Measurements from ENCODE around the gene TMEM108.
"Not testable (repeated sequence)": the region's sequence is repeated elsewhere in the genome, so short reads cannot be mapped to it uniquely, and the experiment has no call there.

The TMEM108 gene

DNA sequence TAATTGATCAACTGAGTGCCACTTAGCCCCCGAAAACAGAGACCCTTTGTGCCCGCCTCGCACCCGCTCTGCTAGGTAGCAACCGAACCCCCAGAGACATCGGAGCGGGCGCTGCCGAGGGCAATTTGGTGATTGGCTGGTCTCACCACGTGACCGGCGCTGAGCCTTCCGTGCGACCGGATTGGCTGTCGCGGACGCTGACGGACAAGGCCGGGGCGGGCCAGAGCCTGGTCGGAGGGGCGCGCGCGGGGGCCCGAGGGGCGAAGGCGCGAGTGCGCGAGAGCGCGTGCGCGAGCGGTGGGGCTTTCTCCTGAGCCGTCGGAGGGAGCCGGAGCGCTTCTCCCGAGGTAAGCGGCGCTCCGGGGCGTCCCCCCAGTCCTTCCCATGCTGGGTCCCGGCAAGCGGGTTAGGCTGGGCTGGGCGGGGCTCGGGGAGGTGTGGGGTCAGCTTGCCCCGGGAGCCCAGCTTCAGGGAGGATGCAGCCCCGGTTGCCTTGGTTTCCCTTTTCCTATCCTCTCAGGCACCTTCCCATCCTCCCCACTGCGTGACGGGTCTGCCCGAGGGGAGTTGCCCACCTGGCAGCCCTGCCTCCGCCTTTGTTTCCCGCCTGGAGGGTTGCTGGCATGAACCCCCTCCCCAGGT, at the start of gene TMEM108:
TMEM108 (plus strand) TSS at position 303 of the 642 bp plus-strand sequence.
- DNase-seq, result no peak

DNA sequence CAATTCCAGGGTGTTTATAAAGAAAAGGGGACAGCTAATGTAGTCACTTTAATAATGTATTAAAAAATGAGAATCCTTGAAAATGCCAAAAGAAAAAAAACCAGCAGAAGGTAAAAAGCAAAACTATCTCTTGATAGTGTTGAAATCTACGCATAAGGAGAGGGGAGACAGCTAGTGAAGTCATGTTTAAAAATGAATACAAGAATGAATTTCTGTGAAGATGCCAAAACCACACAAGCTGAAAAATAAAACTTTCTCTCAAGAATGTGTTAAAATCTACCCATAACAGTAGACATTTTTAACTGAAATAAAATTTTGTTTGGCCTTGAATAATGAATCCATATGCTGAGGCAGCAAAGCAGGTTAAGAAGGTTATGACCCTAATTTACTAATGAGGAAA, 42.2 kb upstream of the TMEM108 start:
- no peak for DNase-seq

DNA sequence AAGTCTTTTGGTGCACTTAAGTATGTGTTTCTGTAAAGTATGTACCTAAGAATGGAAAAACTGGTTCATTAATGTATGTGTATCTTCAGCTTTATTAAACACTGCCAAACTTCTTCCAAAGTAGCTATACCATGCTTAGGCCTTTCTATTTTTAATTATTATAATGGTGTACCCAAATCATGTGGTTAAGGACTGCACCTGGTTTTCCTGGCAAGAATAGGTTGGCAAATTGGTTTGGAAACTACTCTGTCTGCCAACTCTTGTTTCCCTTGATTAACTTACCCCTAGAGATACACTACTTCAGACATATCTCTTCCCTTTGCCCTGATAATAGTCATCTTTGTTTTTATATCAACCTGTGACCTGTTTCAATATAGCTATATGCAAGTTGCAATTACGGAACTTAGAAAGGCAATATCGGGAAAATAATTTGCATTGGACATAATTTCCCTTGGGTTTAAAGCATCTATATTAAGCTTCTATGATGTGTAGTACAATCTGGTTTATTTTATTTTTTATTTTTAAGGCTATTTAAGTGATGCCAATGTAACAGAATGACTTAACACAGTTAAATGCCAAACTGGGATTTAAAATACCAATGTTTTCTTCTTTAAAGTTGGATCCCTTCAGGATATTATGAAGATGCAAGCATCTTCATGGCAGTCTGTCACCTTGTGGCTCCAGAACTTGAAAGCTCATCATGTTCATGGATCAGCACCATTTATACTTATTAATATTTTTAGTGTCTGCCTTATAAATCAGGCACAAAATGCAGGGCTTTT, 40.6 kb upstream of the TMEM108 start:
- DNase-seq, result no peak

DNA sequence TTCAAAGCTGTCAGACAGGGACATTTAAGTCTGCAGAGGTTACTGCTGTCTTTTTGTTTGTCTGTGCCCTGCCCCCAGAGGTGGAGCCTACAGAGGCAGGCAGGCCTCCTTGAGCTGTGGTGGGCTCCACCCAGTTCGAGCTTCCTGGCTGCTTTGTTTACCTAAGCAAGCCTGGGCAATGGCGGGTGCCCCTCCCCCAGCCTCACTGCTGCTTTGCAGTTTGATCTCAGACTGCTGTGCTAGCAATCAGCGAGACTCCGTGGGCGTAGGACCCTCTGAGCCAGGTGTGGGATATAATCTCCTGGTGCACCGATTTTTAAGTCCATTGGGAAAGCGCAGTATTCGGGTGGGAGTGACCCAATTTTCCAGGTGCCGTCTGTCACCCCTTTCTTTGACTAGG, 33.2 kb upstream of the TMEM108 start:
- not testable (repeated sequence) for DNase-seq

DNA sequence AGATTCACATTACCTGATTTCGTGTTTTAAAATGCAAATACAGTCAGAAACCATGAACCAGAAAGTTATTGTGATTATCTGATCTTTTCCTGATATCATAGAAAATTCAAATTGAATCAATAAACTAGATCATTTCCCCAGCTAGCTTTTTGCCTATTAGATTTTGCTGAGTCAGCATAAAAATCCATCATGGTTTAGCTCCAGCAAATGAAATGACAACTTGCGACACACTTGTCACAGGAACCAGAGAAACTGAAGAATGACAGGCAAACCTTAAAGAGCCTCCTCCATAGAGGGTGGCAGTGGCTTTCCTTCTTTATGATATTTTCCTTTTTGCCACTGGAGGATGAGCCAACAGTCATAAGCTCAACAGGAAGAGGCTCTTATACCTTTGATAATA, 30.6 kb upstream of the TMEM108 start:
- DNase-seq, result no peak

DNA sequence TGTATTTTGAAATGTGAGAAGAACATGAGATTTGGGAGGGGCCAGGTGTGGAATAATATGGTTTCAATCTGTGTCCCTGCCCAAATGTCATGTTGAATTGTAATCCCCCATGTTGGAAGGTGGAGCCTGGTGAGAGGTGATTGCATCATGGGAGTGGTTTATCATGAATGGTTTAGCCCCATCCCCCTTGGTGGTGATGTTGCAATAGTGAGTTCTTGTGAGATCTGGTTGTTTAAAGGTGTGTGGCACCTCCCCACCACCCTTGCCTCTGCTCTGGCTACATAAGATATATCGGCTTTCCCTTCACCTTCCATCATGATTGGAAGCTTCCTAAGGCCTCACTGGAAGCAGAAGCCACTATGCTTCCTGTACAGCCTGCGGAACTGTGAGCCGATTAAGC, 23.9 kb upstream of the TMEM108 start:
- no peak for DNase-seq

DNA sequence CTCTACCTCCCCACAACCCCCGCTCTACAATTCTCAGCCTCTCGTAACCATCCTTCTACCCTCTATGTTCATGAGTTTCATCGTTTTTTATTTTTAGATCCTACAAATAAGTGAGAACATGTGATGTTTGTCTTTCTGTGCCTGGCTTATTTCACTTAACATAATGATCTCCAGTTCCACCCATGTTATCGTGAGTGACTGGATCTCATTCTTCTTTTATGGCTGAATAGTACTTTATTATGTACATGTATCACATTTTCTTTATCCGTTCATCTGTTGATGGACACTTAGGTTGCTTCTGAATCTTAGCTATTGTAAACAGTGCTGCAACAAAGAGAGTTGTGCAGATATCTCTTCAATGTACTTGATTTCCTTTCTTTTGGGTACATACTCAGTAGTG, 22.6 kb upstream of the TMEM108 start:
- not testable (repeated sequence) for DNase-seq

DNA sequence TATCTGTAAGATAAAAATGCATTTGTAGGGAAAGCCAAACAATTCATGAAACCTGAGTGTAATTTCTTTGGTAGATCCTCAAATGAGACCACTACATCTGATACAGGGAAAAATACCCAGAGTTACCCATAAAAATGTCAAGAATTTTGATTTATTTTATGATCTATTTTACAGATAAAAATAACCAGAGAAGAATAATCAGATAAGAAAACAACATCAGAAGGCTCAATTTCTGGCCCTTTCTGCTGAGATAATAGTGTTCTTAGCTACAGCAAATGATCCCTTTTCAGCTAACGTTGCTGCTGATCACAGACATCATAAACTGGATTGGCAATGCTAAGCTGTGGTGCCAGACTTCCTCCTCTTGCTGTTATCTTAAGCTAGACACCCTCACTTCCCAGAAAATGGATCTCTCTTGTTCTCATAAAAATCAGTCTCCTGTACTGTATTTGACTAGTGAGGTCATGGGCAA, 21.3 kb upstream of the TMEM108 start:
- DNase-seq, result no peak

DNA sequence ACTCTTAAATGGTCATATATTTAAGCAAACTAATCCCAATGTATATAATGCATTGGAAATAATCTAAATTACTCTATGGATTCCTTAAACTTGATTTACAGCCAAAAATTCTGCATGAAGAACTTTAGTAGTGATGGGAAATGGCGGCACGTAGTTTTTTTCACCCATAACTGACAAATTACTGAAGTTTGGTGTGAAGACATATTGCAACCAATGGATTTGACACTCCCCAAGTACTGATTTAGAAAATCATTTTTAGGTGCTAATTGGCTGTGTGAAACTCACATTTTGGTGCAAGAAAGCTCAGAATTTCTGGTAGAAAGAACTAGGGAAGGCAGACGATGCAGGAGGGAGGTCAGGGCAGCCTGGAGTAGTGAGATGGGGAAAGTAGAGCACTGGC, 19.3 kb upstream of the TMEM108 start:
- DNase-seq, result no peak

DNA sequence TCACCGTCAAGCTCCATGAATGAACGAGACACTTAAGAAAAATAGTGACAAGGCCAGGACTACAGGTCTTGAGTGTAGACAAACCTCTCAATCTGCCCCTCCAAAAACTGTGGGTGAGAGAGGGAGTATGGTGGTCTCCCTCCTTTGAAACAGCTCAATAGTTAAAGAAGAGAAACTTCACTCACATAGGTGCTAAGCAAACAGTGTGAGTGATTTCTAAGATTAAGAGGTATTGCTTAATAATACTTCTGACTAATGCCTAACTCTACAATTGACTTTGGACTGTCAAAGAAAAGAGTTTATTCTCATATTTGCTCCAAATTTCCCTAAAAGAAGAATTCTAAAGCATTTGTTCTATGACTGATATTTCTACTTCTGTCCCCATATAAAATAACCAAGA, 17.0 kb upstream of the TMEM108 start:
- DNase-seq, result no peak

DNA sequence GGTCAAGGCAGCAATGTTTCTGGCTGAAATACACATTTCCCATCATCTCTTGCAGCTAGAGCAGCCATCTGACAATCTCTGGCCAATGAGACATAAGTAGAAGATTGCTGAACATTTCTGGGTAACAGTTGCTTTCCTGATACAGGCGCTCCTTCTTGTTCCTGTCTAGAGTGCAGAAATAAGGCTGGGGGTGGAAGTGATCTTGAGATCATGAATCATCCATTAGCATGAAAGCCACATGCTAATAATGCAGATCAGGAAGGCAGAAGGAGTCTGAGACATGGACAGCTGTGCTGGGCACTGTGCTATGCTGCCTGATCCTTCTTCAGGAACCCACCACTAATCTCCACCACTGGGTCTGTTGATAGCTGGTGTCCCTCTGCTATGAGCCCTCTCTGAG, 14.8 kb upstream of the TMEM108 start:
- no peak for DNase-seq

DNA sequence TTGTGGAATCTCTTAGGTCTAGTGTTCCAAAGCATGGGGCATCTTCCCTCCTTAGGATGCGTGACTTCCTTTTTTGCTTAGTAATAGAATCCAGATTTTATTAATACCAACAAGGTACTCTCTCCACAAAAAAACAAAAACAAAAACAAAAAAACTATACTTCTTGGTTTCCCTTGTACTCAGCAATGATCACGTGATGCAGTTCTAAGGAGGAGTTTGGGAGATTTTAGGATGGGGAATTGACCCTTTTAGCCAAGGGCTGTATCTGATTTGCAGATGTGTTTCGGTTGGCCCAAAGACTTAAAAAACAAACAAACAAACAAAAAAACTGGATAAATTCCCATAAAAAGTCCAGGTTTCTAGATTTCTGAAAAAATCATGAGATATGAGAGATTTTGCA, 12.6 kb upstream of the TMEM108 start:
- DNase-seq, result no peak

DNA sequence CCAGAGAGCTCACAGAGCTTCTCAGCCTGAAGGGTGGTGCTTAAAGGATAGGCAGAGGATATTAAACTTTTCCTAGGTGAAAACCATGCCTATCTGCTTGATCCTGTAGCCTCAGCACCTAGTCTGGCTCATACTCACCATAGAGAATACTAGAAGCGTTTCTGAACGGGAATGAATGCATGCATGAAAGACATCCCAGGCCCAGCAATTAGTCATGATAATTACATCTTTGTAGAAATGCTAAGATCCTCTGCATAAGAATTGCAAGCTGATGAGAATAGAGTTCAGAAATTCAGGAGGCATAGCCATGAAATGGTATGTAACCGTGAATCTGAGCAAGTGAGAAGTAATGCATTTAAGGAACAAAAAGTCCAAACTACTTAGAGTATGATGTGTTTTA, 5.9 kb upstream of the TMEM108 start:
- DNase-seq, result no peak

DNA sequence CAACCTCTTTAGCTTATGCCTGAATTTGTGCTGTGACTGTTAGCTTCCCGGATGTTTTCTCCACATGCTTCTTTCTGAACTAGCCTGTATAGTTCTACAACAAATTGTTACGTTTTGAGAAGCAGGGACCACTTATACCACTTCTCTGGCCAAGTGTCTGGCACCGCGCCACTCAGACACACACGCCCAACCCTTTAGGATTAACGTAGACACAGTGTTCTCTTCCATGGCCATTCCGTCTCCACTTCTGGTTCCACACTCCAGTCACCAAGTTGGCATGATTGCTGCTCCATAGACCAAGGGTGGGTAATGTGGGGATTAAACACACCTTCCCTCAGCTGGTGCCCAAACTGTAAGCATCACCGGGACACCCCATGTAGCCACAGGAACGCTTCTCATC, 755 bp upstream of the TMEM108 start:
- no peak for DNase-seq

DNA sequence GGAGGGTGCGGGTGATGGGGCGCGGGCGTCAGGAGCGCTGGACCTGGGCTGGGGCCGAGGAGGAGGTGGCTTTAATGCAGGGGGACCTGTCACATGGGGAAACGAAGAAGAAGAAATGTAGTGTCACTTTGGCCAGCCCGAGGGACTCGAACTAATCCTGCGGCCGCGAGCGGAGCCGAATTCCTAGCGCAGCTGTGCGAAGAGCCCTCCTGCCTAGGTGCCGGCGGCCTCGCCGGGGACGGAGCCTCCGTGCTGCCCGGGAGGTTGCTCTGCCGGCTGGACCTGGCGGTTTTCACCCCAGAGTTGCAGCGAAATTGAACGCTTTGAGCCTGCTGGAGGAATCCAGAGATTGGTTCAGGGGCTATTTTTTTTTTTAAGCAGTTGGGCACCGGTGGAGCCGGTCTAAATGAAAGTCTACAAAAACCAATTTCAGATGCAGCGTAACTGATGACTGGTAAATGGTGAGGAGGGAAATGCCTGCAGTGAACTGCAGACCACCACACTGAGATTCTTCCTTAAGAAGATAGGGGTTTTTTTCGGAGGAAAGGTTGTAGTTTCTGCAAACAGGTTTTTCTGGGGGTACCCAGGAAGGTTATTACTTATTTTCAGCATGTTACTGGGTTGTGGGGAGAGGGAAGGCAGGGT, 662 bp downstream of the TMEM108 start:
- no peak for DNase-seq

DNA sequence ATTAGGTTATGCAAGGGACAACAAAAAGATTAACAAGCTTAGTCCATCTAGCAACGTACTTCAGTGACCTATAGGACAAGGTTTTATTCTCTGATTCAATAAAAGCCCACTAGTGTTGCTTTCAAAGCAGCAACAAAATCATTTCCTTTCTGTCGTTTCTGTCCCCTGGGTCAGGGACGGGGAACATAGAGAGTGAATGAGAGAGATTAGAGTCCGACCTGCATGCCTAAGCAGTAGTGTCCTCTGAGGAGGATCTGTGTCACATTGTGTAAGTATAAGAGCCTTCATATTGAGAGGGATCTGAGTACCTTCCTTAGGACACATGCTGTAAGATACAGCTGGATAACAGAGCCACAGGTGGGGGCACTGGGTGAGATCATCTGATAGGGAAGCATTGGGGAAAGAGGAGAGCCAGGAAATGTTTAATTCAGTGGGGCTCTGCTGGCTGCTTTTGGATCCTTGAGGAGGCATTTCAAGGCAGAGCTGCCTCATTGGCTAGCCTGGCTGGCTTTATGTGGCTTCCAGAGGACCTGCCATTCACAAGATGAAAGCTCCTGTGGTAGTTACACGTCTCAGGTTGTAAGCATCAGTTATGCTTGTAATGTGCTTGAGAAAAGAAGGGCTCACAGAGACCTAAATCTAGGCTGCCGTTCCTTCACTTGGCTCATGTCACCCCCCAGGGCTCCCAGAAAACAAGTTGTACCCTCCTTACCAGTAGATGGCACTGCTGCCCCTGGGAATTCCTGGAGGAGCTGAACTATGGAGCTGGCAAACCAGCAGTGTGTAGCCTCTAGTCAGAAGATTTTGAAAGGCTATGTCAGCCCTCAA, 2.7 kb downstream of the TMEM108 start:
- no peak for DNase-seq

DNA sequence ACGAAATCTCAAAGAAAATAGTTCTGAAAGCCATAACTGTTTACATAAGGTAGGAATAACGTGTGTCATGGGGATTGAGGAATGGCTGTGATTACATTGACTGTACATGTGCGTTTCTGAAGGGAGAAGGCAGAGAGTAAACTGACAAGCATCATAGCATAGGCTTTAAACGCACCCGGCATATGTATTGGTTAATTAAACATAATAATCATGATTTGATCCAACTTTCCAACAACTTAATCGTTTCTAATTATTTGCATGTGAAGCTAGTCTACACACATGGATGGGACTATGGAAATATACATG, 3.3 kb downstream of the TMEM108 start:
- no peak for DNase-seq

DNA sequence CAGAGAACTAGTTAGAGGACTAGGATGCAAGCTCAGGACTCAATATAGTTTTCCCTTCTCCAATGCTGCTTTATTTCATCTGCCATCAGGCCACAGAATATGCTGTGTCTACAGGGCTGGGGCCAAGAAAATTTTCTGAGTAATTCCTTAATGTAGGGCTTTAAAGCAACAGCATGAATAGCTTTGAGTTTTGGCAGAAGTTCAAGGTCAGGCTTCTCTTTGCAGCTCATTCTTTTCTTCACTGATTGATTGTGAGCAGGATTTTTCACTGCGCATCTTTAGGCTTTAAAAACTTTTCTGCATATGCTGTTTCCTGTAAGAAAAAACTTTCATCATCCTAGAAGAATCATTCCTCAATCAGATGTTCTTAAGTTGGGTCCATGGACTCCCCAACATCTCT, 4.6 kb downstream of the TMEM108 start:
- DNase-seq, result no peak

DNA sequence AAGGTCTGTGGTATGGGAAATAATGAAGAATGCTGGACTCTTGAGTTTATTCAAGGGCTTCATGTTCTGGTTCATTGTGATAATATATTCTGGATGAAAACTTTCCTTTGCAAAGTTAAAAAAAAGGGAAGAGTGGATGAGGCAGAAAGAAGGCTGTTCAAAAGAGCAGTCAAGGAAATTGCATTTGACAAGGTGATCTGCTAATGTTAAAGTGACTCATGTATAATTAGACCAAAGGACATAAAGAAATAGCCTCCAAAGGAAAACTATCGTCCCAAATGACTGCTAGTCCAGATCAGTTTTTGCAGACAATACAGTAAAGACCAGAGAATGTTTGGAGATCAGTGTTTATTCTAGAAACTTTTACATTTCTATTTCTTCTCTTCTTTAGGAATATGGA, 9.8 kb downstream of the TMEM108 start:
- no peak for DNase-seq

DNA sequence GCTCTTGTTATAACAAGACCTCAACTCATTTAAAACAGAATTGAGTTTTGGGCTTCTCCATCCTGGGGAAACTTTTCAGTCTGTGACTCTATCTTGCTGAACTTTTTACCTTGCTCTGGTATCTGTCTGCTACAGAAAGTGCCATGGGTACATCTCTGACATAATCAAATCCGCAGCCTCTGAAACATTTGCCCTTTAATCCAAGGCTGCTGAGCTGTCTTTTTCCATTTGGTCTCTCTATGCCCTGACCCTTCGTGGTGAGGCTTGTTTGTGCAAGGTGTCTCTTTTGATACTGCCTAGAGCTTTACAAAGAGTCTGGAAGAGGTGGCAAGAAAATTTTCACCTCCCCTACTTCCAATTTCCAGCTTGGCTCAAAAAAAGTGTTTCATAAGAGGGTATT, 11.3 kb downstream of the TMEM108 start:
- no peak for DNase-seq

DNA sequence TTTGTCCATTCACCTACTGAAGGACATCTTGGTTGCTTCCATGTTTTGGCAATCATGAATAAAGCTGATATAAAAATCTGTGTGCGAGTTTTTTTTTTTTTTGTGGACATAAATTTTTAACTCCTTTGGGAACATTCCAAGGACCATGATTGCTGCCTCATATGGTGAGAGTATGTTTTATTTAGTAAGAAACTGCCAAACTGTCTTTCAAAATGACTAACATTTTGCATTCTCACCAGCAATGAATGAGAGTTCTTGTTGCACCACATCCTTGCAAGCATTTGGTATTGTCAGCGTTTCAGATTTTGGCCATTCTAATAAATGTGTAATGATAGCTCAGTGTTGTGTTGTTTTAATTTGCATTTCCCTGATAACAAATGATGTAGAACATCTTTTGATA, 12.7 kb downstream of the TMEM108 start:
- no peak for DNase-seq

DNA sequence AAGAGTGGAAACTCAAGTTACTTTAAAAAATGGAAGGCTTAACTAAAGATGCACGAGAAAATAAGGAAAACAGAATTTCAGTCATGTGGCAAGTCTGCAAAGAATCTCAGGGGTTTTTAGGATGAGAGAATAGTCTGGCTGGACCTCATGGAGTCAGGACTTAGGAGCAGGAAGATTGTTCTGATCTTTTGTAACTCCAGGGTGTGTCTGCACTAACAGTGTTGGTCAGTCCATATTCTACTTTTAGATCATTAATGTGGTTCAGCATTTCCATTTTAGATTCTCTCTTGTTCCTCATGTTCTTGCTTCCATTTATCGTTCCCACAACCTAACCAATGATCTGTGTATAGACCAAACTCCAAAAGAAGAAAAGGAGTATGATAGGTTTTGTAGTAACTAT, 15.3 kb downstream of the TMEM108 start:
- no peak for DNase-seq

DNA sequence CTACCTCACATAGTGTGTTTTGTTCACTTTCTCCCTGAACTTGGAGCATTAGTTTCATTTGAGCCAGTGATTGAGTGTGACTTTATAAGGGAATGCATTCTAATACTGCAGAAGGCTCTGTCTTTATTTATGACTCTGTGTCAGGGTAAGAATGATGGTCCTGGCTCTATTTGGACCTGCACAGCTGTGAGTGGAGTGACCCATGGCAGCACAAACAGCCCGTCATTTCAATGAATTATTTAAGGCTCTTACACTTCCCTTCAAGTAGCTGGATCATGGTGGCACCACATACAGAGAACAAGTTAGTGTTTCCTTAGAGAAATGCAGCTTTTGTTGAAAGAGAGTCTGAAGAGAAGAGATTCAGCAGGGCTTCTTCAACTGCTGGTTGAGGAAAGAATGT, 16.4 kb downstream of the TMEM108 start:
- DNase-seq, result no peak

DNA sequence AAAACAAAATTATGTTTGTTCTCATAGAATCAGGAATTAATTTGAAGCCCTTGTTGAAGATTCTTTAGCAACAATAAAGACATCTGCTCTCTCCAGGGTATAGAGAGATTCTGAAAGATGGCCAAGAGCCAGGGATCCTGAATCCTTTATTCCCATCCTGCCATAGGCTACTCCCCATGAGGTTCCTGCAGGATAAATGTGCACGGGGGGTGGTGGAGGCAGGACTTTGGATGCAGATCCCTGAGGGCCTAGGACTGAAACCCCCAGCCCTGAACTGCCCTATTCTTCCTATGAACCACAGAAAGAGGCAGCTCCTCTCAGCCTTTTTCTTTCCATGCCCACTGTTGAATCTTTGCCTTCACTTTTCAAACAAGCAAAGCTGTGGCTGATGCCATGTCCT, 17.1 kb downstream of the TMEM108 start:
- DNase-seq, result no peak
